ENCODE results near the gene SLC5A5.

SLC5A5 gene

DNA sequence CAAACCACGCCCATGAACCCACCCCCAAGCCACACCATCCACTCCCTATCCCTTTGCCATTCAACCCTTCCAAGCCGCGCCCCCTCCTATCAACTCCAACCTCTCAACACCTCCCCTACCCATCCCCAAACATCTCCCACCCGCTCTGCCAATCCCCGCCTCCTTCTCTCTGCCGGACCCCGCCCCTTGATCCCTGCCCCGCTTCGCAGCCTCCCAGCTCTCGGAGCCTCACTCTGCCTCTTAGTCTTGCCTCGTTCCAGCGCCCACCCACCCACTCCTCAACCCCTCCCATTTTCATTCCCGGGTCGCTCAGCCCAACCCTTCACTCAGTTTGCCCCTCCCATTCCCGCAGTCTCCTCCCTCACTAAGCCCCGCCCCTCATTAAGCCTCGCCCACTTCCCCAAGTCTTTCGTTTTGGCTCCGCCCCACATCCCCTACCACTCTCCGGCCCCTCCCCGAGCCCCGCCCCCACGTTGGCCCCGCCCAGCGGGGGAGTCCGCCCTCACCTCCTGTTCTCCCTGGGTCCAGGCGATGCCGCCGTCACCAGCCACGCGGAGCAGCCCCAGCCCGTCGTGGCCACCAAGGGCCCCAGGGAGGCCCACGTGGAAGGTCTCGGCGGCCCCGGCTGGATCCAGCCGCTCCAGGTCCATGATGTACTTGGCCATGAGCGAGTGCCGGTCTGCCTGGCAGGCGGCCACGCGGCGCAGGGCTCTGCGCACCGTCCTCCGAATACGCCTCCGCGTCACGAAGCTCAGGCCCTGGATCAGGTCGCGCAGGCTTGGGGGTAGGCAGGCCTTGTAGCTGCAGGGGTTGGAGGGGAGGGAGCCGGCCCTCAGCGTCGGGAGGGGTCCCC is 29.7 kb upstream of the SLC5A5 start (continued):
- TF ChIP-seq, protein P1, sequence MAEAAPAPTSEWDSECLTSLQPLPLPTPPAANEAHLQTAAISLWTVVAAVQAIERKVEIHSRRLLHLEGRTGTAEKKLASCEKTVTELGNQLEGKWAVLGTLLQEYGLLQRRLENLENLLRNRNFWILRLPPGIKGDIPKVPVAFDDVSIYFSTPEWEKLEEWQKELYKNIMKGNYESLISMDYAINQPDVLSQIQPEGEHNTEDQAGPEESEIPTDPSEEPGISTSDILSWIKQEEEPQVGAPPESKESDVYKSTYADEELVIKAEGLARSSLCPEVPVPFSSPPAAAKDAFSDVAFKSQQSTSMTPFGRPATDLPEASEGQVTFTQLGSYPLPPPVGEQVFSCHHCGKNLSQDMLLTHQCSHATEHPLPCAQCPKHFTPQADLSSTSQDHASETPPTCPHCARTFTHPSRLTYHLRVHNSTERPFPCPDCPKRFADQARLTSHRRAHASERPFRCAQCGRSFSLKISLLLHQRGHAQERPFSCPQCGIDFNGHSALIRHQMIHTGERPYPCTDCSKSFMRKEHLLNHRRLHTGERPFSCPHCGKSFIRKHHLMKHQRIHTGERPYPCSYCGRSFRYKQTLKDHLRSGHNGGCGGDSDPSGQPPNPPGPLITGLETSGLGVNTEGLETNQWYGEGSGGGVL (tag by site-specific recombination; IDR thresholded peaks at IDR 0.05) = no peak
- TF ChIP-seq, protein P2, sequence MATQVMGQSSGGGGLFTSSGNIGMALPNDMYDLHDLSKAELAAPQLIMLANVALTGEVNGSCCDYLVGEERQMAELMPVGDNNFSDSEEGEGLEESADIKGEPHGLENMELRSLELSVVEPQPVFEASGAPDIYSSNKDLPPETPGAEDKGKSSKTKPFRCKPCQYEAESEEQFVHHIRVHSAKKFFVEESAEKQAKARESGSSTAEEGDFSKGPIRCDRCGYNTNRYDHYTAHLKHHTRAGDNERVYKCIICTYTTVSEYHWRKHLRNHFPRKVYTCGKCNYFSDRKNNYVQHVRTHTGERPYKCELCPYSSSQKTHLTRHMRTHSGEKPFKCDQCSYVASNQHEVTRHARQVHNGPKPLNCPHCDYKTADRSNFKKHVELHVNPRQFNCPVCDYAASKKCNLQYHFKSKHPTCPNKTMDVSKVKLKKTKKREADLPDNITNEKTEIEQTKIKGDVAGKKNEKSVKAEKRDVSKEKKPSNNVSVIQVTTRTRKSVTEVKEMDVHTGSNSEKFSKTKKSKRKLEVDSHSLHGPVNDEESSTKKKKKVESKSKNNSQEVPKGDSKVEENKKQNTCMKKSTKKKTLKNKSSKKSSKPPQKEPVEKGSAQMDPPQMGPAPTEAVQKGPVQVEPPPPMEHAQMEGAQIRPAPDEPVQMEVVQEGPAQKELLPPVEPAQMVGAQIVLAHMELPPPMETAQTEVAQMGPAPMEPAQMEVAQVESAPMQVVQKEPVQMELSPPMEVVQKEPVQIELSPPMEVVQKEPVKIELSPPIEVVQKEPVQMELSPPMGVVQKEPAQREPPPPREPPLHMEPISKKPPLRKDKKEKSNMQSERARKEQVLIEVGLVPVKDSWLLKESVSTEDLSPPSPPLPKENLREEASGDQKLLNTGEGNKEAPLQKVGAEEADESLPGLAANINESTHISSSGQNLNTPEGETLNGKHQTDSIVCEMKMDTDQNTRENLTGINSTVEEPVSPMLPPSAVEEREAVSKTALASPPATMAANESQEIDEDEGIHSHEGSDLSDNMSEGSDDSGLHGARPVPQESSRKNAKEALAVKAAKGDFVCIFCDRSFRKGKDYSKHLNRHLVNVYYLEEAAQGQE (tag by site-specific recombination; IDR thresholded peaks at IDR 0.05) = no peak
- no peak for TF ChIP-seq TRIM28 (IDR thresholded peaks at IDR 0.05; ENCODE audit: borderline replicate concordance, low read length)
- no peak for TF ChIP-seq ZNF585B (tag by site-specific recombination; IDR thresholded peaks at IDR 0.05)
- TF ChIP-seq ZNF184 (tag by site-specific recombination; IDR thresholded peaks at IDR 0.05) = no peak
- TF ChIP-seq, protein P3, sequence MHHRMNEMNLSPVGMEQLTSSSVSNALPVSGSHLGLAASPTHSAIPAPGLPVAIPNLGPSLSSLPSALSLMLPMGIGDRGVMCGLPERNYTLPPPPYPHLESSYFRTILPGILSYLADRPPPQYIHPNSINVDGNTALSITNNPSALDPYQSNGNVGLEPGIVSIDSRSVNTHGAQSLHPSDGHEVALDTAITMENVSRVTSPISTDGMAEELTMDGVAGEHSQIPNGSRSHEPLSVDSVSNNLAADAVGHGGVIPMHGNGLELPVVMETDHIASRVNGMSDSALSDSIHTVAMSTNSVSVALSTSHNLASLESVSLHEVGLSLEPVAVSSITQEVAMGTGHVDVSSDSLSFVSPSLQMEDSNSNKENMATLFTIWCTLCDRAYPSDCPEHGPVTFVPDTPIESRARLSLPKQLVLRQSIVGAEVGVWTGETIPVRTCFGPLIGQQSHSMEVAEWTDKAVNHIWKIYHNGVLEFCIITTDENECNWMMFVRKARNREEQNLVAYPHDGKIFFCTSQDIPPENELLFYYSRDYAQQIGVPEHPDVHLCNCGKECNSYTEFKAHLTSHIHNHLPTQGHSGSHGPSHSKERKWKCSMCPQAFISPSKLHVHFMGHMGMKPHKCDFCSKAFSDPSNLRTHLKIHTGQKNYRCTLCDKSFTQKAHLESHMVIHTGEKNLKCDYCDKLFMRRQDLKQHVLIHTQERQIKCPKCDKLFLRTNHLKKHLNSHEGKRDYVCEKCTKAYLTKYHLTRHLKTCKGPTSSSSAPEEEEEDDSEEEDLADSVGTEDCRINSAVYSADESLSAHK (tag by site-specific recombination; IDR thresholded peaks at IDR 0.05) = no peak
- TF ChIP-seq GLI4 (tag by site-specific recombination; IDR thresholded peaks at IDR 0.05) = no peak
- no peak for TF ChIP-seq ZNF561 (tag by site-specific recombination; IDR thresholded peaks at IDR 0.05; ENCODE audit: borderline replicate concordance)
- TF ChIP-seq ZNF654 (tag by site-specific recombination; IDR thresholded peaks at IDR 0.05; ENCODE audit: low read depth) = no peak
- TF ChIP-seq EGR2 (tag by site-specific recombination; IDR thresholded peaks at IDR 0.05; ENCODE audit: low read depth) = peak; percentile 75
- peak; percentile 63; the same call in 1 of the 2 replicates for TF ChIP-seq ZBTB17 (tag by site-specific recombination; IDR thresholded peaks at IDR 0.05)
- peak; percentile 85 for TF ChIP-seq ZNF341 (tag by site-specific recombination; IDR thresholded peaks at IDR 0.05; ENCODE audit: low read depth)
- TF ChIP-seq, protein P4, sequence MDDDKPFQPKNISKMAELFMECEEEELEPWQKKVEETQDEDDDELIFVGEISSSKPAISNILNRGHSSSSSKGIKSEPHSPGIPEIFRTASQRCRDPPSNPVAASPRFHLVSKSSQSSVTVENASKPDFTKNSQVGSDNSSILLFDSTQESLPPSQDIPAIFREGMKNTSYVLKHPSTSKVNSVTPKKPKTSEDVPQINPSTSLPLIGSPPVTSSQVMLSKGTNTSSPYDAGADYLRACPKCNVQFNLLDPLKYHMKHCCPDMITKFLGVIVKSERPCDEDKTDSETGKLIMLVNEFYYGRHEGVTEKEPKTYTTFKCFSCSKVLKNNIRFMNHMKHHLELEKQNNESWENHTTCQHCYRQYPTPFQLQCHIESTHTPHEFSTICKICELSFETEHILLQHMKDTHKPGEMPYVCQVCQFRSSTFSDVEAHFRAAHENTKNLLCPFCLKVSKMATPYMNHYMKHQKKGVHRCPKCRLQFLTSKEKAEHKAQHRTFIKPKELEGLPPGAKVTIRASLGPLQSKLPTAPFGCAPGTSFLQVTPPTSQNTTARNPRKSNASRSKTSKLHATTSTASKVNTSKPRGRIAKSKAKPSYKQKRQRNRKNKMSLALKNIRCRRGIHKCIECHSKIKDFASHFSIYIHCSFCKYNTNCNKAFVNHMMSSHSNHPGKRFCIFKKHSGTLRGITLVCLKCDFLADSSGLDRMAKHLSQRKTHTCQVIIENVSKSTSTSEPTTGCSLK (tag by site-specific recombination; IDR thresholded peaks at IDR 0.05) = no peak
- TF ChIP-seq ZNF426 (tag by site-specific recombination; IDR thresholded peaks at IDR 0.05) = no peak
- TF ChIP-seq ZNF830 (tag by site-specific recombination; IDR thresholded peaks at IDR 0.05; ENCODE audit: low read depth) = no peak
- peak; percentile 31; the same call in 1 of the 2 replicates for TF ChIP-seq ZBTB7A (tag by site-specific recombination; IDR thresholded peaks at IDR 0.05; ENCODE audit: low read depth)
- no peak for TF ChIP-seq SCRT2 (tag by site-specific recombination; IDR thresholded peaks at IDR 0.05)
- TF ChIP-seq, protein P5, sequence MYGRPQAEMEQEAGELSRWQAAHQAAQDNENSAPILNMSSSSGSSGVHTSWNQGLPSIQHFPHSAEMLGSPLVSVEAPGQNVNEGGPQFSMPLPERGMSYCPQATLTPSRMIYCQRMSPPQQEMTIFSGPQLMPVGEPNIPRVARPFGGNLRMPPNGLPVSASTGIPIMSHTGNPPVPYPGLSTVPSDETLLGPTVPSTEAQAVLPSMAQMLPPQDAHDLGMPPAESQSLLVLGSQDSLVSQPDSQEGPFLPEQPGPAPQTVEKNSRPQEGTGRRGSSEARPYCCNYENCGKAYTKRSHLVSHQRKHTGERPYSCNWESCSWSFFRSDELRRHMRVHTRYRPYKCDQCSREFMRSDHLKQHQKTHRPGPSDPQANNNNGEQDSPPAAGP (tag by site-specific recombination; IDR thresholded peaks at IDR 0.05) = peak; percentile 46; the same call in 1 of the 2 replicates
- TF ChIP-seq, protein P6, sequence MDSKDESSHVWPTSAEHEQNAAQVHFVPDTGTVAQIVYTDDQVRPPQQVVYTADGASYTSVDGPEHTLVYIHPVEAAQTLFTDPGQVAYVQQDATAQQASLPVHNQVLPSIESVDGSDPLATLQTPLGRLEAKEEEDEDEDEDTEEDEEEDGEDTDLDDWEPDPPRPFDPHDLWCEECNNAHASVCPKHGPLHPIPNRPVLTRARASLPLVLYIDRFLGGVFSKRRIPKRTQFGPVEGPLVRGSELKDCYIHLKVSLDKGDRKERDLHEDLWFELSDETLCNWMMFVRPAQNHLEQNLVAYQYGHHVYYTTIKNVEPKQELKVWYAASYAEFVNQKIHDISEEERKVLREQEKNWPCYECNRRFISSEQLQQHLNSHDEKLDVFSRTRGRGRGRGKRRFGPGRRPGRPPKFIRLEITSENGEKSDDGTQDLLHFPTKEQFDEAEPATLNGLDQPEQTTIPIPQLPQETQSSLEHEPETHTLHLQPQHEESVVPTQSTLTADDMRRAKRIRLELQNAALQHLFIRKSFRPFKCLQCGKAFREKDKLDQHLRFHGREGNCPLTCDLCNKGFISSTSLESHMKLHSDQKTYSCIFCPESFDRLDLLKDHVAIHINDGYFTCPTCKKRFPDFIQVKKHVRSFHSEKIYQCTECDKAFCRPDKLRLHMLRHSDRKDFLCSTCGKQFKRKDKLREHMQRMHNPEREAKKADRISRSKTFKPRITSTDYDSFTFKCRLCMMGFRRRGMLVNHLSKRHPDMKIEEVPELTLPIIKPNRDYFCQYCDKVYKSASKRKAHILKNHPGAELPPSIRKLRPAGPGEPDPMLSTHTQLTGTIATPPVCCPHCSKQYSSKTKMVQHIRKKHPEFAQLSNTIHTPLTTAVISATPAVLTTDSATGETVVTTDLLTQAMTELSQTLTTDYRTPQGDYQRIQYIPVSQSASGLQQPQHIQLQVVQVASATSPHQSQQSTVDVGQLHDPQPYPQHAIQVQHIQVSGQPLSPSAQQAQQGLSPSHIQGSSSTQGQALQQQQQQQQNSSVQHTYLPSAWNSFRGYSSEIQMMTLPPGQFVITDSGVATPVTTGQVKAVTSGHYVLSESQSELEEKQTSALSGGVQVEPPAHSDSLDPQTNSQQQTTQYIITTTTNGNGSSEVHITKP (tag by site-specific recombination; IDR thresholded peaks at IDR 0.05) = peak; percentile 86
- TF ChIP-seq ZNF354C (tag by site-specific recombination; IDR thresholded peaks at IDR 0.05; ENCODE audit: borderline replicate concordance, low read depth) = no peak
- 0 out of 2 replicates have a peak, but pooled peaks have one; percentile 54 for TF ChIP-seq ZNF2 (tag by site-specific recombination; IDR thresholded peaks at IDR 0.05)
- TF ChIP-seq ZNF169 (tag by site-specific recombination; IDR thresholded peaks at IDR 0.05) = no peak
- no peak for TF ChIP-seq ZNF175 (tag by site-specific recombination; IDR thresholded peaks at IDR 0.05)
- no peak for TF ChIP-seq OSR2 (tag by site-specific recombination; IDR thresholded peaks at IDR 0.05)
